ENCODE data around the gene CDK14.

Gene CDK14

DNA sequence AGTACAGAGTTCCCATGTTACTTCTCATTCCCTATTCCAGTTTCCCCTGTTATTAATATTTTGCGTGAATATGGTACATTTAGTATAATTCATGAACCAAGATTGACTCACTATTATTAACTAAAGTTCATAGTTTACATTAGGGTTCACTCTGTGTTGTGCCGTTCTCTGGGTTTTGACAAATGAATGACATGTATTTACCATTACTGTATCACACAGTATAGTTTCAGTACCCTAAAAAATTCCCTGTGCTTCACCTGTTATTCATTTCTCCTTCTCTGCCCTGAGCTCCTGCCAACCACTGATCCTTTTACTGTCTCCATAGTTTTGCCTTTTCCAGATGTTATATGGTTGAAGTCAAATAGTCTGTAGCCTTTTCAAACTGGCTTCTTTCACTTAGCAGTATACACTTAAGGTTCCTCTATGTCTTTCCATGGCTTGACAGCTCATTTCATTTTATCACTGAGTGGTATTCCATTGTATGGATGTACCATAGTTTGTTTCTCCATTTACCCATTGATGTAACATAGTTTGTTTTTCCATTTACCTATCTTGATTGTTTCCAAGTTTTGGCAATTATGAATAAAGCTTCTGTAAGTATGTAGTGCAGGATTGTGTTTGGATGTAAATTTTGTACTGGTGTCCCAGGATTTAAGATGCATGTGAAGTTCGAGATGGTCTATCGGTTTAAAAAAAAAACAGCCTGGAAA, 58.8 kb downstream of the CDK14 start:
- Histone ChIP-seq H3K27me3 (ENCODE audit: control insufficient read depth in 5 of 5, insufficient read depth in 4 of 5, low read length in 5 of 5) (no peaks in the 10 kb centered on the region), H3K36me3 (ENCODE audit: control insufficient read depth in 5 of 5, insufficient read depth in 5 of 5, low read length in 5 of 5) (no peaks in the 10 kb centered on the region), H3K4me3 (ENCODE audit: low read depth in 1 of 5, low read length in 5 of 5) (no peak overlapping the region), H3K4me1 (ENCODE audit: control insufficient read depth in 5 of 5, insufficient read depth in 5 of 5, low read length in 5 of 5) (no peaks in the 10 kb centered on the region), H3K27ac (ENCODE audit: low read depth, low read length) (no peak overlapping the region), H3K9ac (ENCODE audit: low read length in 5 of 5) (no peak overlapping the region), H3K9me3 (ENCODE audit: control insufficient read depth in 5 of 5, low read length in 5 of 5) (peaks cover 0 to 4% (median 0%) of the 10 kb centered on the region in 5 donors)

DNA sequence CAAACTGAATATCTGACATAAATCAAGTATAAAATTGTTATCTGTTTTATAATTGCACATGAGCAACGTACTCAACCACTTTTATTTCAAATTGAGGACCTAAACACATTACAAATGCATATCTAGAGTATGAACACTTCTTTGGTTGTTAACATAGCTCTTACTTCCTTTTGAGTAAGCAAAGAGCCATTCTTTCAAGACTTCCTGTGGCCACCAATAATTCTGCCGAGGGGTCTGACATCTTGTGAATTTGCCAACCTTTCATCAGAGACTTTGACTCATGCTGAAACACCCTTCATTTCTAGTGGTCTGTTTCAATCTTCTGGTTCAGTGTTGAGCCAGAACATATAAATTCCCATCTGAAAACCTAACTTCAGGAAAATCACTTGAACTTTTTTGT, 59.4 kb downstream of the CDK14 start:
- Histone ChIP-seq H3K9me3 (ENCODE audit: control insufficient read depth in 5 of 5, low read length in 5 of 5) (peaks cover 0 to 4% (median 0%) of the 10 kb centered on the region in 5 donors), H3K36me3 (ENCODE audit: control insufficient read depth in 5 of 5, insufficient read depth in 5 of 5, low read length in 5 of 5) (no peaks in the 10 kb centered on the region), H3K4me1 (ENCODE audit: control insufficient read depth in 5 of 5, insufficient read depth in 5 of 5, low read length in 5 of 5) (no peaks in the 10 kb centered on the region), H3K27ac (ENCODE audit: low read depth, low read length) (no peak overlapping the region), H3K9ac (ENCODE audit: low read length in 5 of 5) (no peak overlapping the region), H3K27me3 (ENCODE audit: control insufficient read depth in 5 of 5, insufficient read depth in 4 of 5, low read length in 5 of 5) (no peaks in the 10 kb centered on the region), H3K4me3 (ENCODE audit: low read depth in 1 of 5, low read length in 5 of 5) (no peak overlapping the region)

DNA sequence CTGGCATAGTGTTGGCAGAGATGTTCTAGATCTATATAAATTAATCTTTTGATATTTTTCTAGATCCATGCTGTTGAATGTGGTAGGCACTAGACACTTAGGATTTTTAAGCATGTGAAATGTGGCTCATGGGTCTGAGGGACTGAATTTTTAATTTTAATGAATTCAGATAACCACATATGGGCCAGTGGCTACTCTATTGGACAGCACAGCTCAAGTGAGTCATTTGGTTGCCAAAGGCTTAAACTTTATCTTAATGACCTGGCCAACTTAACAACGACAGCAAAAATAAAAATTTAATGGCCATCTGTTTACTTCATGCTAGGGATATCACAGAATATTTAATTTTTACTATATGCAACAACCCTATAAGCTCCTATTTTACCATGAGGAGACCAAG, 61.4 kb downstream of the CDK14 start:
- Histone ChIP-seq H3K27ac (ENCODE audit: low read depth, low read length) (no peak overlapping the region), H3K9me3 (ENCODE audit: control insufficient read depth in 5 of 5, low read length in 5 of 5) (peaks cover 0 to 4% (median 0%) of the 10 kb centered on the region in 5 donors)

DNA sequence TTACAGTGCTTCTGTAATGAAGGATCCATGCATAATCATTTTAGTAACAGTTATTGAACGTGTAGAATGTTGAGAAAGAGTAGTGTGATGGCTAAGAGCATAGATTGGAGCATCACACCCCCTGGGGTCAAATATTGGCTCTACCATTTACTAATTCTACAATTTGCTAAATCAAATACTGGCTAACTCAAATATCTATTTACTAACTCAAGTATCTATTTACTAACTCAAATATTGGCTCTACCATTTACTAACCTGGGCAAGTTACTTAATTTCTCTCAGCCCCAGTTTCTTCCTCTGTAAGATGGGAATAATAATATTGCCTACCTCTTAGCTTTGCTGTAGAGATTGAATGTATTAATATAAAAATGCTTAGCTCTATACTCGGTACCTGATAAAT, 64.0 kb downstream of the CDK14 start:
- peaks cover 0 to 4% (median 0%) of the 10 kb centered on the region in 5 donors for H3K9me3 ChIP-seq (ENCODE audit: control insufficient read depth in 5 of 5, low read length in 5 of 5)
- peaks cover 4 to 15% (median 9%) of the 10 kb centered on the region in 5 donors for H3K4me1 ChIP-seq (ENCODE audit: control insufficient read depth in 5 of 5, insufficient read depth in 5 of 5, low read length in 5 of 5)
- no peaks in the 10 kb centered on the region for H3K27me3 ChIP-seq (ENCODE audit: control insufficient read depth in 5 of 5, insufficient read depth in 4 of 5, low read length in 5 of 5)
- no peak overlapping the region for H3K4me3 ChIP-seq (ENCODE audit: low read depth in 1 of 5, low read length in 5 of 5)
- no peak overlapping the region for H3K27ac ChIP-seq (ENCODE audit: low read depth, low read length)
- no peak overlapping the region for H3K9ac ChIP-seq (ENCODE audit: low read length in 5 of 5)
- H3K36me3 ChIP-seq (ENCODE audit: control insufficient read depth in 5 of 5, insufficient read depth in 5 of 5, low read length in 5 of 5), result no peaks in the 10 kb centered on the region

More for the DNA sequence above, 61.4 kb downstream of the CDK14 start:
- Histone ChIP-seq H3K36me3 (ENCODE audit: control insufficient read depth in 5 of 5, insufficient read depth in 5 of 5, low read length in 5 of 5) (no peaks in the 10 kb centered on the region), H3K4me1 (ENCODE audit: control insufficient read depth in 5 of 5, insufficient read depth in 5 of 5, low read length in 5 of 5) (peaks cover 4 to 15% (median 9%) of the 10 kb centered on the region in 5 donors), H3K9ac (ENCODE audit: low read length in 5 of 5) (no peak overlapping the region), H3K27me3 (ENCODE audit: control insufficient read depth in 5 of 5, insufficient read depth in 4 of 5, low read length in 5 of 5) (no peaks in the 10 kb centered on the region), H3K4me3 (ENCODE audit: low read depth in 1 of 5, low read length in 5 of 5) (no peak overlapping the region)

DNA sequence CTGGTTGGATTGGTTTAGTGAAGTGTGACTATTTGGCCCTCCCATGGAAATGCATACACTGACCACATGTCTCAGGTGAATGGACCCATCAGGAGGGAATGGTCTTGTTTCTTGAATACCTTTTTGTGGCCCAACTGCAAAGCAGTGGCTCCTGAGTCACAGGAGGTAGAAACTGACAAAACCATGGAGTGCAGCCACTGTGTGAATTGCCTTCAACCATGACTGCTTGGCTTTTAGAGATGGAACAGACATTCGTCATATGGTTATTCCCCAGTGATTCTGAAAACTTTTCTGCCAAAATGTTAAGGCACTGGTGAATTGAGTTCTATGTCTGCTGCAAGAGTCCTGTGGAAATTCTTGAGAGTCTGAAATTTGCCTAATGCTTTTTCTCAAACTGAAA, 64.7 kb downstream of the CDK14 start:
- no peak overlapping the region for H3K9ac ChIP-seq (ENCODE audit: low read length in 5 of 5)
- peaks cover 0 to 4% (median 0%) of the 10 kb centered on the region in 5 donors for H3K9me3 ChIP-seq (ENCODE audit: control insufficient read depth in 5 of 5, low read length in 5 of 5)
- H3K4me3 ChIP-seq (ENCODE audit: low read depth in 1 of 5, low read length in 5 of 5), result no peak overlapping the region
- H3K36me3 ChIP-seq (ENCODE audit: control insufficient read depth in 5 of 5, insufficient read depth in 5 of 5, low read length in 5 of 5), result no peaks in the 10 kb centered on the region
- H3K27ac ChIP-seq (ENCODE audit: low read depth, low read length), result peak overlapping the region; percentile 4
- peaks cover 5 to 15% (median 9%) of the 10 kb centered on the region in 5 donors for H3K4me1 ChIP-seq (ENCODE audit: control insufficient read depth in 5 of 5, insufficient read depth in 5 of 5, low read length in 5 of 5)
- no peaks in the 10 kb centered on the region for H3K27me3 ChIP-seq (ENCODE audit: control insufficient read depth in 5 of 5, insufficient read depth in 4 of 5, low read length in 5 of 5)

DNA sequence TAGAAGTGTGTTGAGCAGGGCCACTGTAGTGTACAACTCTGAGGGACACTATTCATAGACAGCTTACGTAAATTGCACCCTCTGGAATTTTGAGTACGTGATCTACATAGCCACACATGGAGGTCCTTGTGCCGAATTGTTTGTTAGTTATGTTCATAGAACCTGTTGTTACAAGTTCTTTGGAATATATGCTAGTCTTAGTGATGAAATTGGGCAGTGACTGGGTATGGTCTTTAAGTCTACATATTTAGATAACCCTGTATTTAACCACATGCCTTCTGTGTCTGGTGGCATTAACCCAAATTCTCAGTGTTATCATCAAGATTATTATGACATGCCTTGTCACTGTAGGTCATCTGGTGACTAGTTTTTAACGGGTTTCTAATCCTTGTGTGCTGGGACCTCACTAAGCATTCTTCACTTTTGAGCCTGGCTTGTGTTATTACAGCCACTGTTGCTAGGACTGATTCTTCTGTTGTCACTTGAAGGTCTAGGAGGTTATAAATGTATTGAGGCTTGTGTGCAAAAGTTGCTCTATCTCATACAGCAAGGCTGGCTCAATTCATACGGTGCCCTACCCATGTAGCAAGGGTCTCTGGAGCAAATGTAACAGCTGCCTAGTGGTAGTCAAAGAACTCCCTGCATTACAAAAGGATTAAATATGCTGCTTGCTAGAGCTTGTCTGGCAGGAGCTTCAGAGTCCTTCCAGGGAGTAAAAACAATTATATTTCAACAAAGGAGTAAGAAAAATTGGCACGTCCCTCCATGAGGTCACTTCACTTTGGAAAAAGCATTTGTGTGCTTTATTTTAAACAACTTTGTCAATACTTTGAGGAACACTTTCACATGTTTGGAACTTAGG, 65.4 kb downstream of the CDK14 start:
- Histone ChIP-seq H3K9me3 (ENCODE audit: control insufficient read depth in 5 of 5, low read length in 5 of 5) (peaks cover 0 to 4% (median 0%) of the 10 kb centered on the region in 5 donors), H3K36me3 (ENCODE audit: control insufficient read depth in 5 of 5, insufficient read depth in 5 of 5, low read length in 5 of 5) (no peaks in the 10 kb centered on the region), H3K9ac (ENCODE audit: low read length in 5 of 5) (no peak overlapping the region), H3K27me3 (ENCODE audit: control insufficient read depth in 5 of 5, insufficient read depth in 4 of 5, low read length in 5 of 5) (no peaks in the 10 kb centered on the region), H3K27ac (ENCODE audit: low read depth, low read length) (peak overlapping the region; percentile 4), H3K4me3 (ENCODE audit: low read depth in 1 of 5, low read length in 5 of 5) (peak overlapping the region in 1 of 5 donors; percentile 29), H3K4me1 (ENCODE audit: control insufficient read depth in 5 of 5, insufficient read depth in 5 of 5, low read length in 5 of 5) (peaks cover 7 to 15% (median 9%) of the 10 kb centered on the region in 5 donors)

DNA sequence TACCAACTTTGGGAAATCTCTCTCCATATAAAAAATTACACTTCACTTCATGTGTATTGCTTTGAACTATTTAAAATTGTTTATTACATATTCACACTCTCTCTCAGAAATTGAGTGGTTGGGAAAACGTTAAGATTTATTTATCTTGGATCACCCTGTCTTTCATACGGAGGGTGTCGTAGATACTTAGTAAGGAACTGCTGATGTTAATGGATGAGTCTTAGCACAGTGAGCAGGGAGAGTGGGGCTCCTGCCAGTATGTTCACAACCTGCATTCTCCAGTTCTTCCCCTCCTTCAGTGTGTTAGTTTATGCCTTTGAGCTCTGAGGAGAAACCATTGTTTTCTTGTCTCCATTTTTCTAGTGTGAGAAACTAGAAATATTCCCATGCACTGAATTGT, 67.1 kb downstream of the CDK14 start:
- Histone ChIP-seq H3K4me1 (ENCODE audit: control insufficient read depth in 5 of 5, insufficient read depth in 5 of 5, low read length in 5 of 5) (peaks cover 7 to 15% (median 9%) of the 10 kb centered on the region in 5 donors), H3K27me3 (ENCODE audit: control insufficient read depth in 5 of 5, insufficient read depth in 4 of 5, low read length in 5 of 5) (no peaks in the 10 kb centered on the region), H3K9me3 (ENCODE audit: control insufficient read depth in 5 of 5, low read length in 5 of 5) (peaks cover 0 to 3% (median 0%) of the 10 kb centered on the region in 5 donors), H3K36me3 (ENCODE audit: control insufficient read depth in 5 of 5, insufficient read depth in 5 of 5, low read length in 5 of 5) (no peaks in the 10 kb centered on the region), H3K27ac (ENCODE audit: low read depth, low read length) (no peak overlapping the region), H3K9ac (ENCODE audit: low read length in 5 of 5) (no peak overlapping the region), H3K4me3 (ENCODE audit: low read depth in 1 of 5, low read length in 5 of 5) (no peak overlapping the region)

DNA sequence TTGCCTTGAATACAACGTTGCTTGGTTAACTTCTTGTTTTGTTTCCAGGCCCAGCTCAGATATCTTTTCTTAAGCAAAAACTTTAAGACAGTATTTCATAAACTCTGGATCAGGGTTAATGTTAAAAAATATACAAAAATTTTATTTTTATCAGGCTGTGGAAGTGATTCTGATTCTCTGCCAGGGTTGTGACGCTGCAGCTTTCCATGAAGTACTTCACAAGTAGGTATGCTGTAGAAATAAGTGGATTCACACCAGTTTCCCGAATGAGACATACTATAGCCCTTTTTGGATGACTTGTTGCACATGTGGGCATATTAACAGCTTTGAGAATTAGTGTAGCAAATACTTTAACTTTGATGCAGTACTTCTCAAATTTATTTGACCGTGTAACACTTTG, 70.1 kb downstream of the CDK14 start:
- no peak overlapping the region for H3K27ac ChIP-seq (ENCODE audit: low read depth, low read length)
- H3K9me3 ChIP-seq (ENCODE audit: control insufficient read depth in 5 of 5, low read length in 5 of 5), result no peaks in the 10 kb centered on the region
- no peaks in the 10 kb centered on the region for H3K27me3 ChIP-seq (ENCODE audit: control insufficient read depth in 5 of 5, insufficient read depth in 4 of 5, low read length in 5 of 5)
- peaks cover 7 to 10% (median 9%) of the 10 kb centered on the region in 5 donors for H3K4me1 ChIP-seq (ENCODE audit: control insufficient read depth in 5 of 5, insufficient read depth in 5 of 5, low read length in 5 of 5)
- H3K36me3 ChIP-seq (ENCODE audit: control insufficient read depth in 5 of 5, insufficient read depth in 5 of 5, low read length in 5 of 5), result no peaks in the 10 kb centered on the region
- H3K4me3 ChIP-seq (ENCODE audit: low read depth in 1 of 5, low read length in 5 of 5), result peak overlapping the region in 1 of 5 donors; percentile 12
- no peak overlapping the region for H3K9ac ChIP-seq (ENCODE audit: low read length in 5 of 5)

DNA sequence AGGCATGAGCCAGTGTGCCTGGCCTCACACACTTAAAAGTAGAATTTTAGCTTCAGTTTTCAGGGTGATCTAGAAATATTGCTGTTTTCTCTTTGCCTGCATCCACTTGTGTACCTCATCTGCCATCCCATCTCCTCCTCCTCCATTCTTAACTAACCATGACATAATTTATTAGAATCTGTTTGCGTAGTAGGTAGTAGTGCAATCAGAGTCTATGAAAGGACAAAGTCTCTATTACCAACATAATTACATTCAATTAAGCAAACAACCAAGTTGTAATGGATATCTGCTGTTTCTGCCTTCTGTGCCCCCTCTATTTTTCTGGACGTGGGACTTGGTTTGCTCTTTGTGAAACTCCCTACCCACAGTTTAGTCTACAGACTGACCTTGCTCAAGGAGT, 72.9 kb downstream of the CDK14 start:
- H3K4me3 ChIP-seq (ENCODE audit: low read depth in 1 of 5, low read length in 5 of 5), result no peak overlapping the region
- no peak overlapping the region for H3K27ac ChIP-seq (ENCODE audit: low read depth, low read length)

DNA sequence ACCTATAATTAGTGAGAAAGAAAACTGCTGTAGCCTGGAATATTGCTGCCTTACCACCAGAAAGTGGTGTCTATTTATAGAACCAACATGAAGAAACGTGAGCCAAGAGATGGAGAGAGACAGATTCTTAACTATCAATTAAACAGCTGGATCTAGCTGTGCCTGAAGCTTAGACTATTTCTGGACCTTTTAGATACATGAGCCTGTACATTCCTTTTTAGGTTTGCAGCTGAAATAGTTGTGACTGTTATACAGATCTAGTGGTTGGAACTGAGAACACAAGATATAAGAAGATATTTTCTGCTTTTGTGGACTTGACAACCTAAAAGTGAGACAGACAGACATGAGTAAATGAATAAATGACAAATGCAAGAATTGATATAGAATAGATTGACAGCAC, 73.4 kb downstream of the CDK14 start:
- no peaks in the 10 kb centered on the region for H3K9me3 ChIP-seq (ENCODE audit: control insufficient read depth in 5 of 5, low read length in 5 of 5)
- no peak overlapping the region for H3K4me3 ChIP-seq (ENCODE audit: low read depth in 1 of 5, low read length in 5 of 5)
- H3K4me1 ChIP-seq (ENCODE audit: control insufficient read depth in 5 of 5, insufficient read depth in 5 of 5, low read length in 5 of 5), result peaks cover 0 to 3% (median 0%) of the 10 kb centered on the region in 5 donors
- H3K9ac ChIP-seq (ENCODE audit: low read length in 5 of 5), result no peak overlapping the region
- no peak overlapping the region for H3K27ac ChIP-seq (ENCODE audit: low read depth, low read length)
- H3K27me3 ChIP-seq (ENCODE audit: control insufficient read depth in 5 of 5, insufficient read depth in 4 of 5, low read length in 5 of 5), result no peaks in the 10 kb centered on the region
- no peaks in the 10 kb centered on the region for H3K36me3 ChIP-seq (ENCODE audit: control insufficient read depth in 5 of 5, insufficient read depth in 5 of 5, low read length in 5 of 5)

More for the DNA sequence above, 72.9 kb downstream of the CDK14 start:
- H3K36me3 ChIP-seq (ENCODE audit: control insufficient read depth in 5 of 5, insufficient read depth in 5 of 5, low read length in 5 of 5), result no peaks in the 10 kb centered on the region
- peaks cover 0 to 3% (median 0%) of the 10 kb centered on the region in 5 donors for H3K4me1 ChIP-seq (ENCODE audit: control insufficient read depth in 5 of 5, insufficient read depth in 5 of 5, low read length in 5 of 5)
- H3K9me3 ChIP-seq (ENCODE audit: control insufficient read depth in 5 of 5, low read length in 5 of 5), result no peaks in the 10 kb centered on the region
- no peaks in the 10 kb centered on the region for H3K27me3 ChIP-seq (ENCODE audit: control insufficient read depth in 5 of 5, insufficient read depth in 4 of 5, low read length in 5 of 5)
- no peak overlapping the region for H3K9ac ChIP-seq (ENCODE audit: low read length in 5 of 5)
